GM19035 (cell line): ENCODE measurements around the gene C12orf56.
"Not testable (repeated sequence)": the region's sequence is repeated elsewhere in the genome, so short reads cannot be mapped to it uniquely, and the experiment has no call there.

Experiments
- ATAC-seq: cut with Tn5 transposase; IDR thresholded peaks from one replicate; pipeline ENCODE4 v1.9.1; 2021; ENCODE audit not compliant: unreplicated experiment

C12orf56 gene

DNA sequence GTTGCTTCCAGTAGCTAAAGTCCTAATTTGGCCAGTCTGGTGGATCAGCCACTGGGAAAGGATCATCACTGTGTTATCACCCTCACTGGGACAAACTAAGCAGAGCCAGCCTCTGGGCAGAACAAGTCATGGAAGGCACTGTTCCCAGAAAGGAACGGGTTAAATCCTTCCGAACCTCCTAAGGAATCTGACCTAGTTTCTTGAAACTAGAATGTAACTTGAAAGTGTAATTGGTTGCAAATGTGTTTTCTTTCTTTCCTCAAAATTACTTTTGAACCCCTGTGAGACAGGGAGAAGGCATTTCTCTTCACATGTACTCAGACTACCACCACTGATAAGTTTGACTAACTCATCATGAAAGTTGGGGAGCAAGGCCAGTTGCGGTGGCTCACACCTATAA, 149.8 kb downstream of the C12orf56 start:
- no peak for ATAC-seq

DNA sequence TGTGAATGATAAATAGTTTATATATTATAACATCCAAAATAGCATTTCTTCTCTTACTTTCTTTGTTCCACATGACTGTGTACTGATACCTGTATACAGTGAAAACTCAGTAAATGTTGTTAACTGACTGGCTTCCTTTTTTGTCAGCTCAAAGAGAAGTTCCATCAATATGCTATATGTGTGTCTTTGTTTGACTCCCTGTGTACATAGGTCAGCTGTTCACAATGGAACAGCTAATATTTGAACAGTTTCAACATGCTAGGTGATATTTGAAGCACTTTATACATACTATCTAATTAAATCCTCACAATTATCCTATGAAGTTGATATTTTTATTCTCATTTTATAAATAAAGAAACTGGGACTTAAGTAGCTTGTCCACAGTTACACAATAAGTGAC, 153.2 kb downstream of the C12orf56 start:
- ATAC-seq: no peak

DNA sequence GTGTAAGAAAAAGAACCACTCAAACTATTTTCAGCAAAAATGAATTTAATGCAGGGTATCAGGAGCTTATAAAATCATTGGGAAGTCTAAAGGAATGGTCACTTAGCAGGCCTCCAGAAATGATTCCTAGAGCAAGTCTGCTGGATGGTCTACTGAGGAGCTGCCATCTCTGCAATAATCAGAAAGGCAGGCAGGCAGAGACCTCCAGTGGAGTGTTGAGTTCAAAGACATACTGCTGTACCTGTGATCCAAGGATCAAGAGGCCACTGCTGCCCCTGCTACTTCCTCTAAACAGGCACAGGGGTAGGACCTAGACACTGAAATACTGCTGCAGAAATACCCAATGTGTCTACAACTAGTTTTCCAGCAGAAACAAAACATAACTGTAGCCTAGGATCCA, 154.0 kb downstream of the C12orf56 start:
- no peak for ATAC-seq

DNA sequence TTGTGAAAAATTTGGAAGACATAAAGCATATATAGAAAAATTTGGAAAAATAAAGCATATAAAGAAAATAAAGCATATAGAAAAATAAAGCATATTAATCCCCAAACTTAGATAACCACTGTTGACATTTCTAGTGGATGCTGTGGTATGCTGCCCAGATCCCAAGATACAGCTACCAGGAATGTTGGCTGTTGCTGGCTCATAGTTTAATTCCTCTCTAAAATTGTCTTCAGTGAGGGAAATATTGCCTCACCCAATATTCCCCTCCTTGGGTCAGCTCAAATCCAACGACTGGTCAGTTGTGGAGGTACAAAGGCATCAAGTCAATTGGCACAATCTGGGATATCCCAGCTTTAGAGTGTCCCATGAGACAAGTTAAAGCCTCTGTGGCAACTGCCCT, 158.4 kb downstream of the C12orf56 start:
- ATAC-seq: no peak

DNA sequence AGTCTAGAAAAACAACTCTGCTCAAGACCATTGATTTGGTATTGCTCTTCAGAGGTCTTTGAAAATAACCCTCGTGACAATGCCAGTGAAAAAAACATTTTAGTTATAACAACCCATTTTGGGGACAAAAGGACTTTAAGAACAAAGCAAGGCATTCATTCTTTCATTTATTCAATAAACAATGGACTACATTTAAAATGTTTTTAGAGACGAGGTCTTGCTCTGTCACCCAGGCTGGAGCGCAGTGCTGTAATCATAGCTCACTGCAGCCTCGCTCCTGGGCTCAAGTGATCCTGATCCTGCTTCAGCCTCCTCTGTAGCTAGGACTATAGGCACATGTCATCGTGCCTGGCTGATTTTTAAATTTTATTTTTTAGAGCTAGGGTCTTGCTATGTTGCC, 160.8 kb downstream of the C12orf56 start:
- no peak for ATAC-seq

DNA sequence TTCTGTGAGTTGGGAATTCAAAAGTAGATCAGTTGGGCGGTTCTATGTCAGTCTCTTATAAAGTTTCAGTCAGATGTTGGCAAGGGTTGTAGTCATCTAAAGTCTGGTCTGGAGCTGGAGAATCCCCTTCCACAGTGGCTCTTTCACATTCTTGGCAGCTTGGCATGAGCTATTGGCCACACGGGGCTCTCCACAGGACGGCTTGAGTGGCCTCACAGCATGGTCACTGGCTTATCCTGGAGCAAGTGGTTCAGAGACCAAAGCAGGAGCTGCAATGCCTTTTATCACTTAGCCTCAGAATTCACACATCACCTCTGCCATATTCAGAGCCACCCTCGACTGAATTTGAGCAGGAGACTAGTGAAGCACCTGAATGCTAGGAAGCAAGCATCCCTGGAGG, 161.3 kb downstream of the C12orf56 start:
- no peak for ATAC-seq

DNA sequence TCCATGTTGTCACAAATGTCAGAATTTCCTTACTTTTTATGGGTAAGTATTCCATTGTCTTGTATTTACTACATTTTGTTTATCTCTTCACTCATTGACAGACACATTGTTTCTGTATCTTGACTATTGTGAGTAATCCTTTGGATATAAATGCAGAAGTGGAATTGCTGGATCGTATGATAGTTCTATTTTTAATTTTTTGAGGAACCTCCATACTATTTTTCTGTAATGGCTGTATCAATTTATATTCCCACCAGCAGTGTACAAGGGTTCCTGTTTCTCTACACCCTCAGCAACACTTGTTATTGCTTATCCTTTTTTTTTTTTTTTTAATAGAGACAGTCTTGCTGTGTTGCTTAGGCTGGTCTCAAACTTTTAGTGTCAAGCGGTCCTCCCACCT, 164.9 kb downstream of the C12orf56 start:
- ATAC-seq: no peak

DNA sequence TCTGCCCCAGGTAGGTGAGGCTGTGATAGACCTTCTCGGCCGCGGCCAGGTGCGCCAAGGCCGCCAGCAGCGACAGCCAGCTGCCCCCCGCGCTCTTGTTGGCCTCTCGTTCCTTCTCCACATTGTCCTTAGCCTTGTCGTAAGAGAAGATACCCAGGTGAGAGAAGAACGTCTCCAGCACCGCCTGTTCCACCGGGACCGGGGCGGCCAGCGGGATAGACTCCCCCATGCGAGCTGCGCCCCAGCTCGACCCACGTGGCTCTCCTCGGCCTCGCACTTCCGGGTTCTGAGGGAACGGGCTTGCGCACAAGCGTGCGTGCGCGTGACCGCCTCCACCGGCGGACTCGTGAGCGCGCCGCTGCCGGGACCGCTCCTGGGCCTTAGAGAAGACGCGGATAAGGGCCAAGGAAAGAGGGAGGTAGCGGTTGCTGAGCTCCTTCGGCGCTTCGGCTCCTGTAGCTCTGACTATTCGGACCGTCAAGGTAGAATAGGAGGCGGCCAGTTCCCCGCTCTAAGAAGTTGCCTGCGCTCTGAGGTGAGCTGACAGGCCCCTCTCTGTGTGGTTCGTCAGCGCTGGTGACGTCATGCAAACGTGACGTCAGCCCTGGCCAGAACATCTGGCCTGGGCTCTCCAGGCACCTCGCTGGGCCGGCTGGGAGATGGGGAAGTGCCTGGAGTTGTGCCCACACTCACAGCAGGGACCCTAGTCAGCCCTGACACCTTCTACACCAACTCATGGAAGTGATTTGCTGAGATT, 168.4 kb downstream of the C12orf56 start, which contains the start of gene KICS2:
TSS of gene KICS2 (minus strand) at position 288 of the 757 bp plus-strand sequence. CDS start at position 229, 59 bp downstream.
- peak; percentile 97 for ATAC-seq

DNA sequence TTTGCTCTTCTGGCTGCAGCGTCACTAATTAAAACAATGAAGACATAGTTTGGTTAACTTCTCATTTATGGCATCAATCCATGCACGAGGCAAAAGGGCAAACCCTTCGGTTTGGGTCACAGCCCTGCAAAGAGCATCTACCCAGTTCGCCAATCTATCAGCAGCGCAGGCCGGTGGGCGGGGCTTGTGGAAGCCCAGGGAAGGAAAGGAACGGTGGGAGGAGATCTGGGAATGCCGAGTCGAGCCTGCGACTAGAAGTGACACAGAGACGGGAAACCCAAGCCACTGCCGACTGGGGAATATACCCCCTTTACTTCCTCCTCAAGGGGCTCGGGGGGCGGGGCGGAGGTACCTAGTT, 168.9 kb downstream of the C12orf56 start:
- peak; percentile 20 for ATAC-seq

DNA sequence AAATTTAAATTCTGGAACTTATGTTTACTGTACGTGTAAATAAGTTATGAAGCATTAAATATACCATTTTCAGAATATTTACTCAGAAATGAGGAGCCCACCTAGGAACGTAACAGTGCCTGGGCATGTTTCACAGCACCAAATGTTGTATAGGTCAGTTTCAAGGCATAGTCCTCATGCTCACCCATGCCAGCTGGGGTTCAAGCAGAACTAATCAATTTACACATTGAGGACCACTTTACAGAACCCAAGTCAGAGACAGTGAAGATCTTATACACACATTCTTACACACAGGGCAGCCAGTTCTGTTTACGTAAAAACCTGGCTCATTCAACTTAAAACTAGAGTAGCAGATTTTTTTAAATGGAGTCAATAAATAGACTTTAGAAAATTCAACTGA, 170.5 kb downstream of the C12orf56 start:
- ATAC-seq: no peak

DNA sequence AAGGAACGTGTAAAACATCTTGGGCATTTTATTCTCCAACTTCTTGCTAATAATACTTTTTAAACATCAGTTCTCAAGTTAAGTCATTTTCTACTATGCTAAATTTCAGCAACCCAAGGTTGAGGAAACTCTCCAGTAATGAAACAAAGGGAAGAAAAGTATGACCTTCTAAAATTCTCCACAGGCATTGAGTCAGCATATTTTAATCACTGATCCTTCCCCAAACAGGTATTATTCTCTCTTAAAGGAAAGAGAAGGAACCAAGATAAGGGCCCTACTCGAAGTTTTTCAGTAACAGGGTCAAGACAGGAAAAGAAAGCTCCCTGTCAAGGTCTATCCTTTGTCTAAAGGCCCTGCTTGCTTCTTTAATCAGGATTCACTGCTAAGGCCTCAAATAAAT, 171.4 kb downstream of the C12orf56 start:
- no peak for ATAC-seq

DNA sequence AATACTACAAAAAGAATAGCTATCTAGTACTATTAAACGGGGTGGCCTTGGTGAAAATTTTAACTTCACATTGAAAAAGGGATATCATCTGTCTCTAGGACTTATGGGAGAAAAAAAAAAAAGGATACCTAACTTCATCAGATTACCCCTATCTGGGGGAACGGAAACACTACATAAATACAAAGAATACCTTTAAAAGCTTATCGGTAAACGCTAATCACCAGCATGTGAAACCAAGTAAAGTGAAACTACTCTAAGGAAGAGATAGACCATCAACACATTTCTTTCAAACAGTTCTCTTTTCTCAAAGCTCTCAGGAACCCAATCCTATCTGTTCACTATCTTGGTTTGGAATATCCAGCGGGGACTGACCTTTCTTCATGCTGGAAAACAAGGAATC, 172.0 kb downstream of the C12orf56 start:
- no peak for ATAC-seq

DNA sequence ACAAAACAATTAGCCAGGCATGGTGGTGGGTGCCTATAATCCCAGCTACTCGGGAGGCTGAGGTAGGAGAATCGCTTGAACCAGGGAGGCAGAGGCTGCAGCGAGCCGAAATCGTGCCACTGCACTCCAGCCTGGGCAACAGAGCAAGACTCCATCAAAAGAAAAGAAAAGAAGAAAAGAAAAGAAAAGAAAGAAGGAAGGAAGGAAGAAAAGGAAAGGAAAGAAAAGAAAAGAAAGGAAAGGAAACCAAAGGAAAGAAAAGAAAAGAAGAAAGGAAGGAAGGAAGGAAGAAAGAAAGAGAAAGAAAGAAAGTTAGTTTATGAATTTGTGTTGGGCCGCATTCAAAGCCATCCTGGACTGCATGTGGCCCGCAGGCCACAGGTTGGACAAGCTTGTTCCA, 172.9 kb downstream of the C12orf56 start:
- ATAC-seq: not testable (repeated sequence)

DNA sequence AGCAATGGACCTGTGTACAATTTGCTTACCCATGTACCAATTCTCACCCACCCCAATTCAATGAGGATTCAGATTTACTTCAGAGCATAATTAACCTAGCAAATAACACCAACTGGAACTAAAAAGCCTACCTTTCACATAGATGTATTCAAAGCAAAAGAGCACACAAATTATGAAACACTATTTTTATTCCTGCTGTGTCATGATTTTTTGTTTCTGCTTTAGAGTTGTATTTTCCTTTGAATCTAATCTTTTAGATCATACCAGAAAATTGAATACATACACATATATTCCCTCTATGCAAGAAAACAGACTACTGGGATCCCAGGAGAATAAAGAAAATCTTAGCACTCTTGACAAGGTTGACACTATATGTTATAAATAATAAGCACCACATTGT, 174.3 kb downstream of the C12orf56 start:
- ATAC-seq: no peak
